Uterus (tissue), 4 donors: Measurements from ENCODE around the gene FAM161A. TPM values are rescaled to one million over a fixed set of nuclear protein-coding genes. Genes with fewer than 3 reads are reported as not detected.

Experiments used
- DNase-seq, 2 donors: peaks; one replicate each; pipeline ENCODE4 v3.0.0-alpha.2; 2019 to 2020
- H3K27ac ChIP-seq, 2 donors: fragments of 200-600 bp; sonication (generic); 1 replicate in 1 of 2; 2 replicates in 1 of 2; pipeline ENCODE4 v1.5.1; 2016 to 2018
- H3K27me3 ChIP-seq, 2 donors: fragments of 200-600 bp; sonication (generic); one replicate each; pipeline ENCODE4 v1.5.1; 2018 to 2019; ENCODE audit warnings: control low read depth in 1 of 2
- H3K36me3 ChIP-seq, 2 donors: fragments of 200-600 bp; sonication (generic); one replicate each; pipeline ENCODE4 v1.5.1; 2019; ENCODE audit warnings: control low read depth in 1 of 2
- H3K4me1 ChIP-seq, 2 donors: fragments of 200-600 bp; sonication (generic); one replicate each; pipeline ENCODE4 v1.5.1; 2018 to 2019; ENCODE audit warnings: control low read depth in 1 of 2
- H3K4me3 ChIP-seq, 2 donors: fragments of 200-600 bp; sonication (generic); 1 replicate in 1 of 2; 2 replicates in 1 of 2; pipeline ENCODE4 v1.5.1; 2018 to 2019; ENCODE audit warnings: mild to moderate bottlenecking in 1 of 2
- H3K9me3 ChIP-seq, 2 donors: fragments of 200-600 bp; sonication (generic); one replicate each; pipeline ENCODE4 v1.5.1; 2019; ENCODE audit warnings: control low read depth in 1 of 2
- POLR2A ChIP-seq, 2 donors: fragments of 450-650 bp; IDR thresholded peaks; one replicate each; pipeline ENCODE4 v1.6.1; 2016; ENCODE audit warnings: antibody characterized with exemption in 2 of 2, mild to moderate bottlenecking in 1 of 2, moderate library complexity in 1 of 2
- intact Hi-C: fragments of 100-400 bp; cut with DNase I; formaldehyde crosslinking; loops from one replicate; pipeline ENCODE4 v1.15.1; 2023; ENCODE audit warnings: low total_unique reads
- small RNA-seq: library from RNA; depleted of rRNA; stranded (forward); fragments of <200 nt; gene quantifications from one replicate; pipeline ENCODE3, GENCODE V24; 2016
- total RNA-seq, 4 donors: library from RNA; depleted of rRNA in 3 of 4; stranded (reverse); fragments of >200 nt in 3 of 4; gene quantifications; one replicate each; pipeline versions ENCODE4 v1.1.0 to v1.2.4, GENCODE V29; 2014 to 2023
- TF ChIP-seq, protein P1 (sequence below), 4 experiments: fragments of 200-600 bp in 2 of 4; fragments of 450-650 bp in 2 of 4; sonication (generic) in 2 of 4; IDR thresholded peaks; one replicate each; pipeline ENCODE4 v1.5.1; 2016 to 2019; ENCODE audit warnings: antibody characterized with exemption in 4 of 4, mild to moderate bottlenecking in 2 of 4, moderate library complexity in 1 of 4
- donor health status: DM: yes; HTN: yes; CAD: no.

The FAM161A gene
- total RNA-seq, 4 donors from 2014 or later: 0.88 to 69.7 (median 12.5) TPM

DNA sequence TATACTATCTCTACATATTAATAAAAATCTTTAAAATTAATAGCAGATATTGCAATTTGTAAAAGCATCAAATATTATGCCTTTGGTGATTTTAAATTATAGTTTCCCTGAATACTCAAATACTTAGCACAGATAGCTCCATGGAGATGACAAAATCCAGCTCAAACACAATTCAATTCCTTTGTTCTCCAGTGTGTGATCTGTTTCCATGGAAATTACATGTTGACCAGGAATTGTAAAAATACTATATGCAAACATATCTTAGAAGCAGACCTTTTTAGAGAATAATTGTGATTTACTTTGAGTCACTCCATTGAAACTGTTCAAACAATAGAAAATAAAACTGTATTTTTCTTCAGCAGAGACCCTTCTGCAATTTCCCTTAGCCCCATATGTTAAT lies 68.3 kb downstream of the FAM161A start:
- TF ChIP-seq POLR2A (IDR thresholded peaks at IDR 0.05): no peak
- TF ChIP-seq, protein P1, sequence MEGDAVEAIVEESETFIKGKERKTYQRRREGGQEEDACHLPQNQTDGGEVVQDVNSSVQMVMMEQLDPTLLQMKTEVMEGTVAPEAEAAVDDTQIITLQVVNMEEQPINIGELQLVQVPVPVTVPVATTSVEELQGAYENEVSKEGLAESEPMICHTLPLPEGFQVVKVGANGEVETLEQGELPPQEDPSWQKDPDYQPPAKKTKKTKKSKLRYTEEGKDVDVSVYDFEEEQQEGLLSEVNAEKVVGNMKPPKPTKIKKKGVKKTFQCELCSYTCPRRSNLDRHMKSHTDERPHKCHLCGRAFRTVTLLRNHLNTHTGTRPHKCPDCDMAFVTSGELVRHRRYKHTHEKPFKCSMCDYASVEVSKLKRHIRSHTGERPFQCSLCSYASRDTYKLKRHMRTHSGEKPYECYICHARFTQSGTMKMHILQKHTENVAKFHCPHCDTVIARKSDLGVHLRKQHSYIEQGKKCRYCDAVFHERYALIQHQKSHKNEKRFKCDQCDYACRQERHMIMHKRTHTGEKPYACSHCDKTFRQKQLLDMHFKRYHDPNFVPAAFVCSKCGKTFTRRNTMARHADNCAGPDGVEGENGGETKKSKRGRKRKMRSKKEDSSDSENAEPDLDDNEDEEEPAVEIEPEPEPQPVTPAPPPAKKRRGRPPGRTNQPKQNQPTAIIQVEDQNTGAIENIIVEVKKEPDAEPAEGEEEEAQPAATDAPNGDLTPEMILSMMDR (IDR thresholded peaks at IDR 0.05): no peak
- Histone ChIP-seq H3K4me3 (no peak overlapping the region), H3K36me3 (no peaks in the 10 kb centered on the region), H3K27me3 (no peaks in the 10 kb centered on the region), H3K9me3 (no peaks in the 10 kb centered on the region), H3K4me1 (no peaks in the 10 kb centered on the region), H3K27ac (no peak overlapping the region)
- intact Hi-C loops: no loop called here
- DNase-seq: no peak

DNA sequence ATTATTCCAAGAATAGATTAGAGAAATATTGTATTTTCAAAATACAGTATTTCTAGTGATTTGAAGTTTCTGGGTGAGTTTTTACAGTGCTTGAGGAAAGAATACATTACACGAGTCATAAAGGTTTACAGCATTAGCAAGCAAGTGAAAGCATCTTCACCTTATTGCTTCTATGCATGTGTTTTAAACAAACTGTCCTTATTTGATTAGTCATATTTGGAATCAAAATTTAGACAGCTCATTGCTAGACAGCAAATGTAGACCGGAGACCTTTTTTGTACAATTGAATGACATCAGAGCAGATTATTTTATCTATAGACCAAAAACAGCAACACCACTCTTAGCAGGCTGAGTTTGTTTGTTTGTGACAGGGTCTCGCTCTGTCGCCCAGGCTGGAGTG lies 69.2 kb downstream of the FAM161A start:
- no peak for DNase-seq
- Histone ChIP-seq H3K4me3 (no peak overlapping the region), H3K4me1 (no peaks in the 10 kb centered on the region), H3K9me3 (no peaks in the 10 kb centered on the region), H3K27me3 (no peaks in the 10 kb centered on the region), H3K36me3 (no peaks in the 10 kb centered on the region), H3K27ac (no peak overlapping the region)
- intact Hi-C loops: no loop called here
- TF ChIP-seq, protein P1 (IDR thresholded peaks at IDR 0.05): no peak
- TF ChIP-seq POLR2A (IDR thresholded peaks at IDR 0.05): no peak

DNA sequence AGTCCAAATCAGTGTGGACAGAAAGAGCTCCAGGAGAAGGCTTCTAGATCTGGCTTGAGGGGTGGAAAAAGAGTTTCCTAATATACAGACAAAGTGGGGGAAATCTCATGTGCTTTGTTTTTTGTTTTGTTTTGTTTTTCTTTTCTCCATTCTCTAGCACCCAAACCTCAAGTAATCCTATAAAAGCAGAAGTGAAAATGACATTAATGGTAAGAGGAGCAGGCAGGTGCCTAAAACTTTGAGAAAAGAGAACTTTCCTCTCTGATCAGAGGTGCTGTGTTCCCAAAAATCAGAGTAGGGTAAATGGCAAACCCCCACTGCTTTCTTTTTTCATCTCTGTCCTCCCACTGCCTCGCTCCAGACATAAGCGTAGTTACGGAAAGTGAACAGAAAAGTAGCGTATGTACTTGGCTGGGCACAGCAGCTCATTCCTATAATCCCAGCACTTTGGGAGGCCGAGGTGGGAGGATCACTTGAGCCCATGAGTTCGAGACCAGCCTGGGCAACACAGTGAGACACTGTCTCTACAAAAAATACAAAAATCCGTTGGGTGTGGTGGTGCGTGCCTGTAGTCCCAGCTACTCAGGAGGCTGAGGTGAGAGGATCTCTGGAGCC lies 77.8 kb downstream of the FAM161A start:
- H3K27ac ChIP-seq: no peak overlapping the region

More for the DNA sequence above, 77.8 kb downstream of the FAM161A start:
- no peak for TF ChIP-seq POLR2A (IDR thresholded peaks at IDR 0.05)
- TF ChIP-seq, protein P1 (IDR thresholded peaks at IDR 0.05): no peak
- no peaks in the 10 kb centered on the region for H3K9me3 ChIP-seq
- intact Hi-C loops: no loop called here
- H3K36me3 ChIP-seq: no peaks in the 10 kb centered on the region
- no peak for DNase-seq
- no peaks in the 10 kb centered on the region for H3K27me3 ChIP-seq
- H3K4me3 ChIP-seq: no peak overlapping the region
- no peaks in the 10 kb centered on the region for H3K4me1 ChIP-seq

Small RNA genes lying within 50 kb of the gene (small RNA-seq; reads per million reads assigned to genes)
- gene RPS24P7: not detected

Other genes starting within 250 kb of the FAM161A start
- gene CCT4, start 34.6 kb upstream of the FAM161A start, total RNA-seq: 100 to 1,000 TPM in 2 of 4 donors, 10 to 100 TPM in 2; 88.4 to 151 (median 120) TPM
- gene COMMD1, start 51.6 kb upstream of the FAM161A start, total RNA-seq: 10 to 100 TPM in 3 of 4 donors, 1 to 10 TPM in 1; 8.5 to 80.7 (median 48.2) TPM